ENCODE results near the gene CHTOP.

GRCh38 chr1:153611356-153611755 lies 22.5 kb upstream of the CHTOP start:
- TF ChIP-seq POLR2A (IDR thresholded peaks at IDR 0.05): no peak
- TF ChIP-seq, protein P1, sequence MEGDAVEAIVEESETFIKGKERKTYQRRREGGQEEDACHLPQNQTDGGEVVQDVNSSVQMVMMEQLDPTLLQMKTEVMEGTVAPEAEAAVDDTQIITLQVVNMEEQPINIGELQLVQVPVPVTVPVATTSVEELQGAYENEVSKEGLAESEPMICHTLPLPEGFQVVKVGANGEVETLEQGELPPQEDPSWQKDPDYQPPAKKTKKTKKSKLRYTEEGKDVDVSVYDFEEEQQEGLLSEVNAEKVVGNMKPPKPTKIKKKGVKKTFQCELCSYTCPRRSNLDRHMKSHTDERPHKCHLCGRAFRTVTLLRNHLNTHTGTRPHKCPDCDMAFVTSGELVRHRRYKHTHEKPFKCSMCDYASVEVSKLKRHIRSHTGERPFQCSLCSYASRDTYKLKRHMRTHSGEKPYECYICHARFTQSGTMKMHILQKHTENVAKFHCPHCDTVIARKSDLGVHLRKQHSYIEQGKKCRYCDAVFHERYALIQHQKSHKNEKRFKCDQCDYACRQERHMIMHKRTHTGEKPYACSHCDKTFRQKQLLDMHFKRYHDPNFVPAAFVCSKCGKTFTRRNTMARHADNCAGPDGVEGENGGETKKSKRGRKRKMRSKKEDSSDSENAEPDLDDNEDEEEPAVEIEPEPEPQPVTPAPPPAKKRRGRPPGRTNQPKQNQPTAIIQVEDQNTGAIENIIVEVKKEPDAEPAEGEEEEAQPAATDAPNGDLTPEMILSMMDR (IDR thresholded peaks at IDR 0.05): no peak
